Lower leg skin (tissue), 3 donors: ENCODE data around the gene TIMP4.

Experiments
- CTCF ChIP-seq, 3 donors: fragments of 450-650 bp; IDR thresholded peaks; one replicate each; pipeline ENCODE4 v1.5.1; 2016; ENCODE audit warnings: antibody characterized with exemption in 3 of 3, mild to moderate bottlenecking in 3 of 3, moderate library complexity in 2 of 3
- POLR2A ChIP-seq, 2 donors: fragments of 450-650 bp; IDR thresholded peaks; one replicate each; pipeline ENCODE4 v1.6.1; 2016 to 2017; ENCODE audit warnings: antibody characterized with exemption in 2 of 2, mild to moderate bottlenecking in 1 of 2, moderate library complexity in 1 of 2

GRCh38 chr3:12142476-12142875 lies 16.2 kb downstream of the TIMP4 start:
- no peak for TF ChIP-seq CTCF (IDR thresholded peaks at IDR 0.05)
- no peak for TF ChIP-seq POLR2A (IDR thresholded peaks at IDR 0.05)
